H1 (cell line): ENCODE measurements around the gene SERHL2. TPM values are rescaled to one million over a fixed set of nuclear protein-coding genes. Genes with fewer than 3 reads are reported as not detected.
"Not testable (repeated sequence)": the region's sequence is repeated elsewhere in the genome, so short reads cannot be mapped to it uniquely, and the experiment has no call there.

Source experiments
- CTCF ChIA-PET: fragments of 300-600 bp; sonication (Branson Sonifier 250); formaldehyde crosslinking; loops from one replicate; lab custom pipeline; 2021; ENCODE audit not compliant: partially characterized antibody; lab: Charles Lee
- POLR2A ChIA-PET: fragments of 300-600 bp; sonication (Branson Sonifier 250); formaldehyde crosslinking; loops from one replicate; lab custom pipeline; 2021; ENCODE audit warnings: inconsistent platforms; ENCODE audit not compliant: partially characterized antibody; lab: Charles Lee
- DNase-seq, 2 experiments: peaks; one replicate each; pipeline versions ENCODE4 v3.0.0 to v3.0.0-alpha.2; 2010 to 2022; ENCODE audit warnings: low spot score in 2 of 2, low read depth in 1 of 2, mixed read lengths in 1 of 2
- FAIRE-seq: peaks from 2 replicates; lab custom pipeline; 2011; peaks lifted over from hg19 to GRCh38; lab: Jason Lieb, UNC
- H2AFZ ChIP-seq: 2 replicates; pipeline ENCODE4 v1.8.1; 2012; ENCODE audit warnings: low read length, inconsistent platforms
- H2AK5ac ChIP-seq: 2 replicates; pipeline ENCODE4 v1.6.1; 2013; ENCODE audit warnings: low read depth, low read length
- H2BK120ac ChIP-seq: replicated peaks from 2 replicates; pipeline ENCODE3; 2013; ENCODE audit warnings: low read depth, low read length, inconsistent platforms
- H2BK12ac ChIP-seq: 2 replicates; pipeline ENCODE4 v1.6.1; 2013; ENCODE audit warnings: low read depth, low read length
- H2BK15ac ChIP-seq: 2 replicates; pipeline ENCODE4 v1.6.1; 2013; ENCODE audit warnings: low read length
- H2BK20ac ChIP-seq: 2 replicates; pipeline ENCODE4 v1.6.1; 2013; ENCODE audit warnings: low read length
- H2BK5ac ChIP-seq: 2 replicates; pipeline ENCODE4 v1.6.1; 2013; ENCODE audit warnings: low read depth, low read length
- H3K14ac ChIP-seq: 2 replicates; pipeline ENCODE4 v1.6.1; 2013; ENCODE audit warnings: inconsistent platforms; ENCODE audit not compliant: insufficient read length
- H3K18ac ChIP-seq: 2 replicates; pipeline ENCODE4 v1.6.1; 2013; ENCODE audit warnings: low read length; ENCODE audit errors: extremely low read depth
- H3K23ac ChIP-seq: 2 replicates; pipeline ENCODE4 v1.6.1; 2013; ENCODE audit warnings: inconsistent platforms; ENCODE audit not compliant: insufficient read length
- H3K23me2 ChIP-seq: 2 replicates; pipeline ENCODE4 v1.6.1; 2013; ENCODE audit warnings: low read depth, low read length
- H3K27ac ChIP-seq: 2 replicates; pipeline ENCODE4 v1.6.1; 2011; ENCODE audit warnings: low read depth, low read length, inconsistent platforms
- H3K27me3 ChIP-seq, 4 experiments: replicated peaks in 1 of 4; 1 replicate in 1 of 4; 2 replicates in 3 of 4; pipeline versions ENCODE4 v1.6.1 to v1.8.1; 2011 to 2013; ENCODE audit warnings: low read length in 3 of 4, mild to moderate bottlenecking in 3 of 4, inconsistent platforms in 2 of 4, mixed read lengths in 2 of 4, moderate library complexity in 1 of 4; ENCODE audit not compliant: control insufficient read depth in 3 of 4, insufficient read depth in 3 of 4; ENCODE audit errors: extremely low read depth in 1 of 4
- H3K36me3 ChIP-seq, 4 experiments: 2 replicates each; pipeline versions ENCODE4 v1.6.1 to v1.8.1; 2011 to 2013; ENCODE audit warnings: mild to moderate bottlenecking in 4 of 4, low read length in 3 of 4, moderate library complexity in 2 of 4, control low read depth in 1 of 4, inconsistent platforms in 1 of 4; ENCODE audit not compliant: insufficient read depth in 4 of 4, control insufficient read depth in 2 of 4
- H3K4ac ChIP-seq: replicated peaks from 2 replicates; pipeline ENCODE3; 2013; ENCODE audit warnings: low read length, low read depth, mixed read lengths, inconsistent platforms; ENCODE audit not compliant: insufficient read length
- H3K4me1 ChIP-seq, 4 experiments: replicated peaks in 1 of 4; 1 replicate in 1 of 4; 2 replicates in 3 of 4; pipeline versions ENCODE4 v1.6.1 to v1.8.1; 2011 to 2013; ENCODE audit warnings: low read length in 3 of 4, inconsistent platforms in 2 of 4, mixed read lengths in 1 of 4; ENCODE audit not compliant: insufficient read depth in 4 of 4, control insufficient read depth in 3 of 4
- H3K4me2 ChIP-seq, 2 experiments: 2 replicates each; pipeline versions ENCODE4 v1.6.1 to v1.8.1; 2011 to 2013; ENCODE audit warnings: low read depth in 2 of 2, low read length in 2 of 2, control low read depth in 1 of 2, inconsistent platforms in 1 of 2, mild to moderate bottlenecking in 1 of 2; ENCODE audit not compliant: insufficient read depth in 1 of 2
- H3K4me3 ChIP-seq, 4 experiments: fragments of 200-600, 300-600 bp in 1 of 4; sonication (generic), shearing (Covaris generic), sonication (Bioruptor Twin) in 1 of 4; 2 replicates each; pipeline versions ENCODE4 v1.5.1 to v1.8.1; 2011 to 2016; ENCODE audit warnings: low read length in 4 of 4, low read depth in 3 of 4, control low read depth in 2 of 4, inconsistent platforms in 2 of 4, mild to moderate bottlenecking in 2 of 4, mixed read lengths in 1 of 4, moderate library complexity in 1 of 4; ENCODE audit not compliant: insufficient read depth in 2 of 4; ENCODE audit errors: extremely low read depth in 1 of 4
- H3K56ac ChIP-seq: replicated peaks from 2 replicates; pipeline ENCODE3; 2013; ENCODE audit warnings: low read depth, mild to moderate bottlenecking, mixed read lengths, low read length, inconsistent platforms; ENCODE audit not compliant: insufficient read length
- H3K79me1 ChIP-seq: 2 replicates; pipeline ENCODE4 v1.6.1; 2013; ENCODE audit warnings: low read depth, low read length, control low read depth
- H3K79me2 ChIP-seq, 2 experiments: 2 replicates each; pipeline versions ENCODE4 v1.6.1 to v1.8.1; 2012 to 2013; ENCODE audit warnings: low read length in 2 of 2, mild to moderate bottlenecking in 2 of 2, inconsistent platforms in 1 of 2; ENCODE audit not compliant: insufficient read depth in 2 of 2, control insufficient read depth in 1 of 2
- H3K9ac ChIP-seq, 4 experiments: replicated peaks in 1 of 4; 1 replicate in 1 of 4; 2 replicates in 3 of 4; pipeline versions ENCODE4 v1.6.1 to v1.8.1; 2011 to 2013; ENCODE audit warnings: low read depth in 3 of 4, low read length in 3 of 4, control low read depth in 2 of 4, mild to moderate bottlenecking in 2 of 4, moderate library complexity in 2 of 4, inconsistent platforms in 1 of 4; ENCODE audit errors: extremely low read depth in 1 of 4
- H3K9me3 ChIP-seq, 2 experiments: 2 replicates each; pipeline versions ENCODE4 v1.6.1 to v1.8.1; 2012 to 2013; ENCODE audit warnings: mild to moderate bottlenecking in 2 of 2, moderate library complexity in 2 of 2, control low read depth in 1 of 2, inconsistent platforms in 1 of 2, low read depth in 1 of 2, low read length in 1 of 2, mixed read lengths in 1 of 2; ENCODE audit not compliant: insufficient read depth in 2 of 2
- H4K20me1 ChIP-seq, 2 experiments: replicated peaks in 1 of 2; 2 replicates each; pipeline versions ENCODE3 to v1.8.1; 2011 to 2013; ENCODE audit warnings: inconsistent platforms in 2 of 2, low read length in 2 of 2, mild to moderate bottlenecking in 1 of 2; ENCODE audit not compliant: insufficient read depth in 2 of 2, control insufficient read depth in 1 of 2
- H4K5ac ChIP-seq: 2 replicates; pipeline ENCODE4 v1.6.1; 2013; ENCODE audit warnings: low read length, low read depth, mixed read lengths, inconsistent platforms; ENCODE audit not compliant: insufficient read length
- H4K8ac ChIP-seq: 2 replicates; pipeline ENCODE4 v1.8.0; 2013; ENCODE audit warnings: mild to moderate bottlenecking, moderate library complexity, low read length, inconsistent platforms; ENCODE audit not compliant: insufficient read depth; ENCODE audit errors: extremely low read depth
- H4K91ac ChIP-seq: replicated peaks from 2 replicates; pipeline ENCODE3; 2013; ENCODE audit warnings: low read length, mixed read lengths, inconsistent platforms; ENCODE audit not compliant: insufficient read length
- ASH2L ChIP-seq: fragments of 200-600, 300-600 bp; sonication (generic); IDR thresholded peaks from one replicate; pipeline ENCODE4 v1.7.1; 2017; ENCODE audit warnings: low read length
- BRCA1 ChIP-seq: IDR thresholded peaks from 2 replicates; pipeline ENCODE4 v1.6.1; 2012; ENCODE audit warnings: low read depth, low read length, improper control_type of control experiment
- CHD1 ChIP-seq: IDR thresholded peaks from 2 replicates; pipeline ENCODE4 v1.6.1; 2012; ENCODE audit warnings: low read depth, low read length, improper control_type of control experiment
- JUN ChIP-seq: IDR thresholded peaks from 2 replicates; pipeline ENCODE4 v1.6.1; 2011; ENCODE audit warnings: low read depth, mild to moderate bottlenecking, improper control_type of control experiment, low read length
- POLR2A ChIP-seq, 2 experiments: IDR thresholded peaks; 1 replicate in 1 of 2; 2 replicates in 1 of 2; pipeline ENCODE4 v1.6.1; 2011; ENCODE audit warnings: low read depth in 2 of 2, low read length in 2 of 2, mild to moderate bottlenecking in 2 of 2; ENCODE audit errors: control extremely low read depth in 1 of 2
- SIX5 ChIP-seq: IDR thresholded peaks from 2 replicates; pipeline ENCODE4 v1.6.1; 2011; ENCODE audit warnings: mild to moderate bottlenecking, low read depth, low read length
- SUZ12 ChIP-seq: fragments of 200-600 bp; sonication (generic); IDR thresholded peaks from 2 replicates; pipeline ENCODE4 v1.6.1; 2012; ENCODE audit warnings: mild to moderate bottlenecking, inconsistent platforms, low read length, moderate library complexity, mixed read lengths
- WGBS, 2 experiments: shearing (Covaris generic) in 1 of 2; methylation state at CpG; one replicate each; pipeline versions ENCODE4 v1.1.6 to v1.1.7; 2013 to 2015; ENCODE audit warnings: low lambda C conversion rate in 2 of 2, mixed read lengths in 2 of 2, inconsistent platforms in 1 of 2, low coverage in 1 of 2, missing lambda C conversion rate in 1 of 2; ENCODE audit not compliant: insufficient replicate concordance in 2 of 2, insufficient coverage in 1 of 2, insufficient read length in 1 of 2; ENCODE audit errors: extremely low coverage in 1 of 2, missing lambda C conversion rate in 1 of 2; 5-methylcytosine and 5-hydroxymethylcytosine counted together
- polyA plus RNA-seq, 7 experiments: library from polyadenylated mRNA; depleted of rRNA in 3 of 7; stranded (reverse) in 5 of 7; unstranded in 2 of 7; fragments of >200 nt in 5 of 7; fragments of 200-250 nt in 2 of 7; gene quantifications; 1 replicate in 5 of 7; 2 replicates in 1 of 7; 4 replicates in 1 of 7; pipeline versions ENCODE4 v1.2.1 to v1.2.3, GENCODE V29; 2011 to 2013; ENCODE audit warnings: missing spikeins in 2 of 7, mixed read lengths in 2 of 7
- total RNA-seq: library from RNA; stranded (reverse); fragmentation: NEBNext Ultra II Directional; extraction: Animal tissue kit (Norgen Biotek cat#: 25700); gene quantifications from 2 replicates; pipeline ENCODE4 v1.2.1, GENCODE V29; 2021

The SERHL2 gene
- total and polyA plus RNA-seq, 2 of the 8 experiments (the other 6 are each of a cell fraction or from before 2014, with no cell fraction given), result 0.91 TPM; not detected in 1

DNA sequence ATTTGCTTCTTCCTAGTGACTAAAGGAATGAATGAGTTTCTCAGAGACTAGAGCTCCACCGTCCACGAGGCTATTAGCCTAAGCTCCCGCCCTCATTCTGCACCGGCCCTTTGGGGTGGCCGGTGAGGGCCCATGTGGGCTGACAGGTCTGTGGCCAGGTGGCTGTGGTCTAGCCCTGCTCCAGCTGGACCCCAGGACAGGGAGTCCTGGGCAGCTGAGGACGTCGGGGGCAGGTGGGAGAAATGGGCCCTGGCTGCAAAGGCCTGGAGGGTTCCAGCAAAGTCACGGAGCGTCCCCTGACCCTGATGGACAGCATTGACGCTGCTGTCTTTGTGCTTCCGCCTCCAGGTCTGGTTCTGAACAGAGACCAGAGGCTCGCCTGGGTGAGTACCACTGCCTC, 12.2 kb downstream of the SERHL2 start (continued):
- TF ChIP-seq POLR2A (IDR thresholded peaks at IDR 0.05; ENCODE audit: control extremely low read depth in 1 of 2, low read depth in 2 of 2, low read length in 2 of 2) (no peak), BRCA1 (no peak), SUZ12 (no peak), ASH2L (no peak), SIX5 (no peak), JUN (no peak), CHD1 (no peak)

DNA sequence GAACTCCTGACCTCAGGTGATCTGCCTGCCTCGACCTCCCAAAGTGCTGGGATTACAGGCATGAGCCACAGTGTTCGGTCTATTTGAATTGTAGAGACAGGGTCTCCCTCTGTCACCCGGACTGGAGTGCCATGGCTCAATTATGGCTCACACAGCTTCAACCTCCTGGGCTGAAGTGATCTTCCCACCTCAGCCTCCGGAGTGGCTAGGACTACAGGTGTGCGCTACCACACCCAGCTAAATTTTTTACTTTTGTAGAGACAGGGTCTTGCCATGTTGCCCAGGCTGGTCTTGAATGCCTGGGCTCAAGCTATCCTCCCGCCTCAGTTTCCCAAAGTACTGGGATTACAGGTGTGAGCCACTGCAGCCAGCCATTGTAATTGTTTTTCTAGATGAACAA, 14.2 kb downstream of the SERHL2 start:
- H2AFZ ChIP-seq, H3K18ac ChIP-seq, H3K56ac ChIP-seq, H3K79me2 ChIP-seq, H2BK15ac ChIP-seq, H3K9me3 ChIP-seq, H3K4me3 ChIP-seq, H2BK120ac ChIP-seq, H3K27me3 ChIP-seq, H3K14ac ChIP-seq, H3K36me3 ChIP-seq, DNase-seq, H4K20me1 ChIP-seq, H2BK12ac ChIP-seq, H4K8ac ChIP-seq, H3K4me1 ChIP-seq, H4K5ac ChIP-seq, H2AK5ac ChIP-seq, H3K23me2 ChIP-seq, H3K9ac ChIP-seq, H3K27ac ChIP-seq, H3K4ac ChIP-seq, H2BK5ac ChIP-seq, H3K4me2 ChIP-seq, H4K91ac ChIP-seq, FAIRE-seq, H2BK20ac ChIP-seq, H3K23ac ChIP-seq, H3K79me1 ChIP-seq: not testable (repeated sequence)
- POLR2A ChIA-PET, result interaction anchor here (0.5 to 3.5 kb wide), 12 partner anchors 10 to 61 kb away, joined by 3 to 27 read pairs (median 8); partner anchors contain the start of gene POLDIP3
- CTCF ChIA-PET, result interaction anchor here (2.7 kb wide), 1 partner anchor 8 kb away, joined by 17 read pairs; no protein-coding TSS in a partner anchor
- 88% methylated on average over 5 of the region's 6 CpGs; no CpG with 5 or more reads in 1 of the 2 experiments for WGBS, 2 experiments
